ENCODE results near the gene MRC1.

DNA sequence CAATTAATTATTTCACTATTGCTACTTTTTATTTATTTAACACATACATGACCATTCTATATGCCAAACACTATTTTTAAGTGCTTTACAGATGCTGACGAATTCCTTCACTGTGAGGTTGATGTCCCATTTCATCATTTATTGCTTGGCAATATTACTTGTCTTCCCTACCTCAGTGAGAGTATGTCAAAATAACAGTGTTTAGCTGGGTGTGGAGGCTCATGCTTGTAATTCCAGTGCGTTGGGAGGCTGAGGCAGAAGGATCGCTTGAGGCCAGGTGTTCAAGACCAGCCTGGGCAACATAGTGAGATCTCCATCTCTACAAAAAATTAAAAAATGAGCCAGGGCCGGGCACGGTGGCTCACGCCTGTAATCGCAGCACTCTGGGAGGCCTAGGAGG, 19.8 kb upstream of the MRC1 start:
- TF ChIP-seq SPI1 (IDR thresholded peaks at IDR 0.05; ENCODE audit: borderline replicate concordance, insufficient read depth, low read depth, low read length) (no peak), CHD2 (IDR thresholded peaks at IDR 0.05; ENCODE audit: borderline replicate concordance, low read depth, low read length) (no peak), GATAD2B (conservative IDR thresholded peaks at IDR 0.05; ENCODE audit: low read depth) (no peak), SMC3 (IDR thresholded peaks at IDR 0.05; ENCODE audit: borderline replicate concordance, low read length) (no peak), CTCF (IDR thresholded peaks at IDR 0.05 in 2 of 3, conservative IDR thresholded peaks at IDR 0.05 in 1 of 3; ENCODE audit: control insufficient read depth in 2 of 3, extremely low read depth in 1 of 3, insufficient read depth in 1 of 3, low read depth in 3 of 3, low read length in 3 of 3) (no peak)
- TF ChIP-seq, protein P1, sequence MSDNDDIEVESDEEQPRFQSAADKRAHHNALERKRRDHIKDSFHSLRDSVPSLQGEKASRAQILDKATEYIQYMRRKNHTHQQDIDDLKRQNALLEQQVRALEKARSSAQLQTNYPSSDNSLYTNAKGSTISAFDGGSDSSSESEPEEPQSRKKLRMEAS (IDR thresholded peaks at IDR 0.05; ENCODE audit: low read depth, low read length) = no peak

Data from GM12878 (cell line).